Measurements from ENCODE around the gene CLDN20. TPM values are rescaled to one million over a fixed set of nuclear protein-coding genes. Genes with fewer than 3 reads are reported as not detected.

CLDN20 gene
- total and polyA plus RNA-seq, 2 of the 8 experiments (the other 6 are each of a cell fraction or from before 2014, with no cell fraction given) = not detected

DNA sequence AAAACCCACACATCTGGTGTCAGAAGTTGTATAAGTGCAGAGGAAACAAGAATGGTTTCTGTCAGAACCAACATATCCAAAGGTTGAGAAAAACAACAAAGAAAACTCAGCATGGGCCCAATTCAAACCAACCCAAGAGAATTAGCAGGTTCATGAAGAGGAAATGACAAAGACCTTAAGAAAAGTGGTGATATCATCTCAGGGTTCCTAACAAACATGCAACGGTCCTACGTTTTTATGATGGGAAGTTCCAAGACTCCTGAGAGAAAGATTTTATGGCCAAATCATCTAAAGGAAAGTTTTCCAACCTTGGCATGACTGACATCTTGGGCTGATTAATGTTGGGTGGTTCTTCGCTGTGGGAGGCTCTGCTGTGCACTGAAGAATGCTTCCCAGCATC, 27.5 kb downstream of the CLDN20 start:
- H2BK5ac ChIP-seq (ENCODE audit: low read depth, low read length) = no peak overlapping the region
- peaks cover 2 to 64% (median 26%) of the 10 kb centered on the region in 4 experiments; a peak in 7 of 8 replicates for H3K36me3 ChIP-seq (ENCODE audit: control insufficient read depth in 2 of 4, insufficient read depth in 4 of 4, low read length in 3 of 4)
- WGBS, 2 experiments (ENCODE audit: extremely low coverage in 1 of 2, insufficient coverage in 1 of 2, insufficient read length in 1 of 2, insufficient replicate concordance in 2 of 2, low coverage in 1 of 2, low lambda C conversion rate in 2 of 2, missing lambda C conversion rate in 1 of 2) = 91% methylated on average over 3 of the region's 3 CpGs; no CpG with 5 or more reads in 1 of the 2 experiments
- no peak overlapping the region for H4K5ac ChIP-seq (ENCODE audit: insufficient read length, low read depth, low read length)
- no peak overlapping the region for H3K23ac ChIP-seq (ENCODE audit: insufficient read length)
- DNase-seq (ENCODE audit: low read depth in 1 of 2, low spot score in 2 of 2) = no peak
- FAIRE-seq = no peak
- H2AK5ac ChIP-seq (ENCODE audit: low read depth, low read length) = no peak overlapping the region
- H3K27ac ChIP-seq (ENCODE audit: low read depth, low read length) = no peak overlapping the region
- CTCF ChIA-PET (ENCODE audit: partially characterized antibody) = interaction anchor here (1.6 kb wide), 1 partner anchor 12 kb away, joined by 4 read pairs; no protein-coding TSS in a partner anchor
- peaks cover 0 to 5% of the 10 kb centered on the region in 2 experiments; a peak in 1 of 4 replicates for H3K79me2 ChIP-seq (ENCODE audit: control insufficient read depth in 1 of 2, insufficient read depth in 2 of 2, low read length in 2 of 2)
- no peak overlapping the region for H2BK15ac ChIP-seq (ENCODE audit: low read length)
- no peak overlapping the region for H3K4me3 ChIP-seq (ENCODE audit: extremely low read depth in 1 of 4, insufficient read depth in 2 of 4, low read depth in 3 of 4, low read length in 4 of 4)
- no peak overlapping the region for H3K18ac ChIP-seq (ENCODE audit: extremely low read depth, low read length)
- no peak overlapping the region for H4K8ac ChIP-seq (ENCODE audit: extremely low read depth, insufficient read depth, low read length)
- no peaks in the 10 kb centered on the region; the same call in 1 of the 2 replicates for H3K23me2 ChIP-seq (ENCODE audit: low read depth, low read length)
- H3K79me1 ChIP-seq (ENCODE audit: low read depth, low read length) = no peaks in the 10 kb centered on the region
- H2BK120ac ChIP-seq (replicated peaks; ENCODE audit: low read depth, low read length) = no peak overlapping the region
- H4K91ac ChIP-seq (replicated peaks; ENCODE audit: insufficient read length, low read length) = no peak overlapping the region
- no peak overlapping the region for H2BK20ac ChIP-seq (ENCODE audit: low read length)
- H3K9me3 ChIP-seq (ENCODE audit: insufficient read depth in 2 of 2, low read depth in 1 of 2, low read length in 1 of 2) = no peaks in the 10 kb centered on the region
- no peak overlapping the region for H3K14ac ChIP-seq (ENCODE audit: insufficient read length)
- H2AFZ ChIP-seq (ENCODE audit: low read length) = no peak overlapping the region
- no peaks in the 10 kb centered on the region for H3K27me3 ChIP-seq (replicated peaks in 1 of 4; ENCODE audit: control insufficient read depth in 3 of 4, extremely low read depth in 1 of 4, insufficient read depth in 3 of 4, low read length in 3 of 4)
- H3K4me2 ChIP-seq (ENCODE audit: insufficient read depth in 1 of 2, low read depth in 2 of 2, low read length in 2 of 2) = no peak overlapping the region
- no peak overlapping the region for H3K4ac ChIP-seq (replicated peaks; ENCODE audit: insufficient read length, low read depth, low read length)
- no peaks in the 10 kb centered on the region for H4K20me1 ChIP-seq (replicated peaks in 1 of 2; ENCODE audit: control insufficient read depth in 1 of 2, insufficient read depth in 2 of 2, low read length in 2 of 2)
- no peaks in the 10 kb centered on the region; a peak in 1 of 7 replicates for H3K4me1 ChIP-seq (replicated peaks in 1 of 4; ENCODE audit: control insufficient read depth in 3 of 4, insufficient read depth in 4 of 4, low read length in 3 of 4)
- no peak overlapping the region for H2BK12ac ChIP-seq (ENCODE audit: low read depth, low read length)
- no peak for TF ChIP-seq TBP (IDR thresholded peaks at IDR 0.05; ENCODE audit: low read depth, low read length)
- no peak for TF ChIP-seq HDAC2 (IDR thresholded peaks at IDR 0.05; ENCODE audit: borderline replicate concordance in 1 of 2, low read depth in 2 of 2, low read length in 2 of 2)
- TF ChIP-seq CREB1 (IDR thresholded peaks at IDR 0.05) = no peak
- TF ChIP-seq MAFK (IDR thresholded peaks at IDR 0.05; ENCODE audit: low read depth, low read length) = no peak
- no peak for TF ChIP-seq KDM4A (IDR thresholded peaks at IDR 0.05; ENCODE audit: low read depth, low read length, severe bottlenecking)
- TF ChIP-seq NANOG (IDR thresholded peaks at IDR 0.05; ENCODE audit: insufficient read depth, low read depth, low read length, poor library complexity, severe bottlenecking) = no peak
- TF ChIP-seq KDM1A (IDR thresholded peaks at IDR 0.05; ENCODE audit: borderline replicate concordance, low read length) = no peak
- no peak for TF ChIP-seq TCF12 (IDR thresholded peaks at IDR 0.05; ENCODE audit: low read depth, low read length)
- TF ChIP-seq SP1 (IDR thresholded peaks at IDR 0.05; ENCODE audit: low read depth, low read length) = no peak
- H3K9ac ChIP-seq (replicated peaks in 1 of 4; ENCODE audit: extremely low read depth in 1 of 4, low read depth in 3 of 4, low read length in 3 of 4) = no peak overlapping the region
- POLR2A ChIA-PET (ENCODE audit: partially characterized antibody) = no interaction called here
- no peak overlapping the region for H3K56ac ChIP-seq (replicated peaks; ENCODE audit: insufficient read length, low read depth, low read length)

Data from H1 (cell line).